Measurements from ENCODE around the gene CHCHD3.

DNA sequence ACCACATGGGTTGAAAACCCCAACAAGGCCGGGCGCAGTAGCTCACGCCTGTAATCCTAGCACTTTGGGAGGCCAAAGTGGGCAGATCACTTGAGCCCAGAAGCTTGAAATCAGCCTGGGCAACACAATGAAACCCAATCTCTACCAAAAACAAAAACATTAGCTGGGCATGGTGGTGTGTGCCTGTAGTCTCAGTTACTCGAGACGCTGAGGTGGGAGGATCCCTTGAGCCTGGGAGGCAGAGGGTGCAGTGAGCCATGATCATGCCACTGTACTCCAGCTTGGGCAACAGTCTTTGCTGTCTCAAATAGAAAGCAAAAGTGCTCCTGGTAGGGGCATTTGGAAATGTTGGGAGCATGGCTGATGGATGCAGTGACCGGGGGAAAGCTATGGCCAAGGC, 296.0 kb downstream of the CHCHD3 start:
- TF ChIP-seq CTCF (conservative IDR thresholded peaks at IDR 0.05; ENCODE audit: low read length) (no peak), EZH2phosphoT487 (IDR thresholded peaks at IDR 0.05; ENCODE audit: borderline replicate concordance, low read depth, low read length) (no peak)
